Measurements from ENCODE around the gene TAGLN. TPM values are rescaled to one million over a fixed set of nuclear protein-coding genes. Genes with fewer than 3 reads are reported as not detected.

TAGLN gene
- total RNA-seq, 1 donor = 4,185 TPM

DNA sequence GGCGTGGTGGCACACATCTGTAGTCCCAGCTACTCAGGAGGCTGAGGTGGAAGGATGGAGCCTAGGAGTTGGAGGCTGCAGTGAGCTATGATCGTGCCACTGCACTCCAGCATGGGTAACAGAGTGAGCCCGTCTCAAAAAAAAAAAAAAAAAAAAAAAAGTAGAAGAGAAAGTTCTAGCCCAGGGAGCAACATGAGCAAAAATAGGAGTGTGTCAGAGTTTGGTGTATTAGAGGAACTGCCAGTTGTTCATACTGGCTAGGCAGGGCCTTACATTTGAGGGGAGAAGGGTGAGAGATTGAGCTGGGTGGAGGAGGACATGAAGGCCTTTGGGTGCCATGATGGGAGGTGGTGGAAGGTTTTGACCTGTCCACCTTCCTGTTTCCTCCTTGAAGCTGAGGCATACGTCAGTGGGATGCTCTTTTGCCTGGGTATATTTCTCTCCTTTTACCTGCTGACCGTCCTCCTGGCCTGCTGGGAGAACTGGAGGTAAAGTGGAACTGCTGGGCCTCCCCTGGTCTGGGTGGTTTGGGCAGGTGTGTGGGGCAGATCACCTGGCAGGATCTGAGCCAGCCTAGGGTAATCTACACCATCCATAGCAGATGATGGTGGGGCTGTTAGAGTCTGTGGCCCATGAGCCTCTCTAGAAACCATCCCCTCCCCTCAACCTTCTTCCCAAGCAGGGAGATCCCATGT, 13.3 kb upstream of the TAGLN start:
- no peak for DNase-seq (ENCODE audit: low read depth)
- no peak overlapping the region for H3K4me3 ChIP-seq (ENCODE audit: low read depth, low read length)
- TF ChIP-seq, protein P1, sequence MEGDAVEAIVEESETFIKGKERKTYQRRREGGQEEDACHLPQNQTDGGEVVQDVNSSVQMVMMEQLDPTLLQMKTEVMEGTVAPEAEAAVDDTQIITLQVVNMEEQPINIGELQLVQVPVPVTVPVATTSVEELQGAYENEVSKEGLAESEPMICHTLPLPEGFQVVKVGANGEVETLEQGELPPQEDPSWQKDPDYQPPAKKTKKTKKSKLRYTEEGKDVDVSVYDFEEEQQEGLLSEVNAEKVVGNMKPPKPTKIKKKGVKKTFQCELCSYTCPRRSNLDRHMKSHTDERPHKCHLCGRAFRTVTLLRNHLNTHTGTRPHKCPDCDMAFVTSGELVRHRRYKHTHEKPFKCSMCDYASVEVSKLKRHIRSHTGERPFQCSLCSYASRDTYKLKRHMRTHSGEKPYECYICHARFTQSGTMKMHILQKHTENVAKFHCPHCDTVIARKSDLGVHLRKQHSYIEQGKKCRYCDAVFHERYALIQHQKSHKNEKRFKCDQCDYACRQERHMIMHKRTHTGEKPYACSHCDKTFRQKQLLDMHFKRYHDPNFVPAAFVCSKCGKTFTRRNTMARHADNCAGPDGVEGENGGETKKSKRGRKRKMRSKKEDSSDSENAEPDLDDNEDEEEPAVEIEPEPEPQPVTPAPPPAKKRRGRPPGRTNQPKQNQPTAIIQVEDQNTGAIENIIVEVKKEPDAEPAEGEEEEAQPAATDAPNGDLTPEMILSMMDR (IDR thresholded peaks at IDR 0.05; ENCODE audit: insufficient read depth, low read depth, low read length) = no peak

DNA sequence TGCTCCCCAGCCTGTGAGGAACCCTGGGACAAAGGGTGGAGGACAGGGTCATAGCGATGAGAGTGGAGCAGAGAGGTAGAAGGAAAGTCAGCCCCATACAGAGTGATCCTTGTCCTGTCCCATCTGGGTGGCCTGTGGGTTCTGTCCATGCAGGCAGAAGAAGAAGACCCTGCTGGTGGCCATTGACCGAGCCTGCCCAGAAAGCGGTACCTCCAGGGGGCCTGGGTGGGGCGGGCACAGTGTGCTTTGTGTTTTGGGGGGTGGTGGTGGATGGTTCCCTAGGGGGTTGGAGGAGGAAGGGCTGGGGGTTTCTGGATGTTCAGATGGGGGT, 12.8 kb upstream of the TAGLN start:
- no peak overlapping the region for H3K4me3 ChIP-seq (ENCODE audit: low read depth, low read length)
- TF ChIP-seq, protein P1 (IDR thresholded peaks at IDR 0.05; ENCODE audit: insufficient read depth, low read depth, low read length) = no peak
- DNase-seq (ENCODE audit: low read depth) = no peak

DNA sequence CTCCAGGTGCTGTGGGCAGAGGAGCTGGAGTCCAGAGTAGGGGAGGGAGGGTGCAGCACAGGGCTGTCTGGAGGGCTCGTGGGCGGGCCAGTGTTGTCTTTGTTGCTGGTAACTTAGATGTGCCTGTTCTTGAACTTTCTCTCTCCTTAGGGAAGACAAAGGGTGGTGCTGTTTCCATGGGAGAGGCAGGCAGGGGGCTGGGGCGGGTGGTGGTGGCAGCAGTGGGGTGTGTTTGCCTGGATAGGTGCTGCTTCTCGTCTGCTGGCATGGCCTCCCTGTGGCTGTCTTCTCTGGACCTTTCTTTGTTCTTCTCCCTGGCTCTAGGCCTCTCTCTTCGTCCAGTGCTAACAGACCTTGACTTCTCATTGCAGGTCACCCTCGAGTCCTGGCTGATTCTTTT, 12.2 kb upstream of the TAGLN start:
- DNase-seq (ENCODE audit: low read depth) = no peak
- TF ChIP-seq, protein P1 (IDR thresholded peaks at IDR 0.05; ENCODE audit: insufficient read depth, low read depth, low read length) = no peak
- H3K4me3 ChIP-seq (ENCODE audit: low read depth, low read length) = no peak overlapping the region

DNA sequence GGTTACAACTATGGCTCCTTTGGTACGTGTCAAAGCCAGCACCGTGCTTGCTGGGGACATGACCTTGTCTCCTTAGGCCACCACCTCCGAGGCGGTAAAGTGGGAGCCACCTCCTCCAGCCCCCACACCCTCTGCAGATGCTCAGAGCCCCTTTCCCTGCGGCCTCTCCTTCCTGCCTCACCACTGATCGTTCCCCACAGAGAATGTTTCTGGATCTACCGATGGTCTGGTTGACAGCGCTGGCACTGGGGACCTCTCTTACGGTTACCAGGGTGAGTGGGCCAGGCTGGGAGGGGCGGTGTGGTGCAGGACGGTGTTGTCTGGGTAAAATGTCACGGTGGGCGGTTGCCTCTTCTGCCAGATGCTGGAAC, 11.8 kb upstream of the TAGLN start:
- DNase-seq (ENCODE audit: low read depth) = no peak
- TF ChIP-seq, protein P1 (IDR thresholded peaks at IDR 0.05; ENCODE audit: insufficient read depth, low read depth, low read length) = no peak
- no peak overlapping the region for H3K4me3 ChIP-seq (ENCODE audit: low read depth, low read length)

DNA sequence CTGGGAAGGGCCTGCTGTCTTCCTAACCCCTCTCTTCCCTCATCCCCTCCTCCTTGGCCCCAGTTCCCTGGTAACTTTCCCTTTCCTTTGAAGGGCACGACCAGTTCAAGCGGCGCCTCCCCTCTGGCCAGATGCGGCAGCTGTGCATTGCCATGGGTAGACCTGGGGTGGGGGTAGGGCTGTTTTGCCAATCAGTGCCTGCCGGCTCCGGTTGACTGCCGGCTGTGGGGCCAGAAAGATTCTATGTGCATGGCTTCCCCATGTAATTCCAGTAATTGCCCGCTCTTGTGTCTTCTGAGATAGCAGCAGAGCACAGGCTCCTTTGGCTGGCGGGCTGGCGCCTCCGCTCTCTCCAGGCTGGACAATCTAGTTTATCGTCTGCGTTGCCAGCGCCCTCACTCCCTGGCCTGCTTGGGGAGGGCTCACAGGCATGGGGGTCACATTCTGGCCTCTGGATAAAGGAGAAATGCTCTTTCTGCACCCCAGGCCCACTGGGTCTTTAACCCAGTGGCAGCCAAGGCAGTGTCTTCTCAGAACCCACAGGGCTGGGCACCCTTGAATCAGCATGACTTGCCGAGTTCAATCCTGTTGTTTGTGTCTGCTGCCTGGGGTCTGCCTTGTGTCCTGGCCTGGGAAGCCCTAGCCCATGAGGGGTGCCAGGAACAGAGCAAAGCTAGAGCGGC, 11.2 kb upstream of the TAGLN start:
- H3K4me3 ChIP-seq (ENCODE audit: low read depth, low read length) = no peak overlapping the region
- no peak for DNase-seq (ENCODE audit: low read depth)
- TF ChIP-seq, protein P1 (IDR thresholded peaks at IDR 0.05; ENCODE audit: insufficient read depth, low read depth, low read length) = no peak

DNA sequence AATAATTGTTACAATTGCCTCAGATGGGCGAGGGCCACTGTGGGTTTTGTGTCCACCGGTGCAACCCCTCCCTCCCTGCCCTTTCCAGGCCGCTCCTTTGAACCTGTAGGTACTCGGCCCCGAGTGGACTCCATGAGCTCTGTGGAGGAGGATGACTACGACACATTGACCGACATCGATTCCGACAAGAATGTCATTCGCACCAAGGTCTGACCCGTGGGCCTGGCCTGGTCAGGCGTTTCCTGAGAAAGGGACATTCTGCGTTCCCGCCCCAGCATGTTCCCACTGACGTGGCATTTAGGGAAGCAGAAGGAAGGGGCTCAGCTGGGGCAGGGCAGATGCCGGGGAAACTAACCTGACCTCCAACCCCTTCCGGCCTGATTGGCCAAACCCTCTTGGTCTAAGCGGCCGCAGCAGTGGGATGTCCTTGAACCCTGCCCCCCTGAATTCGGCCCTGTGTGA, 10.5 kb upstream of the TAGLN start:
- TF ChIP-seq, protein P1 (IDR thresholded peaks at IDR 0.05; ENCODE audit: insufficient read depth, low read depth, low read length) = no peak
- no peak for DNase-seq (ENCODE audit: low read depth)
- H3K4me3 ChIP-seq (ENCODE audit: low read depth, low read length) = no peak overlapping the region
